Karpas-422 (cell line): ENCODE data around the gene TEX35. TPM values are rescaled to one million over a fixed set of nuclear protein-coding genes. Genes with fewer than 3 reads are reported as not detected.
"Not testable (repeated sequence)": the region's sequence is repeated elsewhere in the genome, so short reads cannot be mapped to it uniquely, and the experiment has no call there.

Experiments
- DNase-seq: peaks from one replicate; pipeline ENCODE4 v3.0.0-alpha.2; 2015
- H2AFZ ChIP-seq: fragments of 200-600 bp; sonication (generic); 2 replicates; pipeline ENCODE4 v1.6.1; 2014; ENCODE audit warnings: antibody characterized with exemption, low read length, mixed read lengths
- H3K27ac ChIP-seq: fragments of 200-600 bp; sonication (generic); 2 replicates; pipeline ENCODE4 v1.5.1; 2014; ENCODE audit warnings: mild to moderate bottlenecking, low read length, moderate library complexity
- H3K27me3 ChIP-seq: fragments of 200-600 bp; sonication (generic); 2 replicates; pipeline ENCODE4 v1.6.1; 2014; ENCODE audit warnings: low read length, mixed read lengths
- H3K36me3 ChIP-seq: fragments of 200-600 bp; sonication (generic); 2 replicates; pipeline ENCODE4 v1.6.1; 2014; ENCODE audit warnings: low read length, mixed read lengths; ENCODE audit not compliant: insufficient read depth
- H3K4me1 ChIP-seq: fragments of 200-600 bp; sonication (generic); 2 replicates; pipeline ENCODE4 v1.6.1; 2014; ENCODE audit warnings: mild to moderate bottlenecking, low read length, mixed read lengths
- H3K4me2 ChIP-seq: fragments of 200-600 bp; sonication (generic); 2 replicates; pipeline ENCODE4 v1.6.1; 2014; ENCODE audit warnings: low read length, low read depth, mild to moderate bottlenecking; ENCODE audit not compliant: poor library complexity, severe bottlenecking
- H3K4me3 ChIP-seq: fragments of 200-600 bp; sonication (generic); 2 replicates; pipeline ENCODE4 v1.5.1; 2014; ENCODE audit warnings: mild to moderate bottlenecking, antibody characterized with exemption, low read length, mixed read lengths
- H3K79me2 ChIP-seq: fragments of 200-600 bp; sonication (generic); 2 replicates; pipeline ENCODE4 v1.6.1; 2014; ENCODE audit warnings: mild to moderate bottlenecking, low read length, mixed read lengths
- H3K9ac ChIP-seq: fragments of 200-600 bp; sonication (generic); 2 replicates; pipeline ENCODE4 v1.6.0; 2014; ENCODE audit warnings: low read length
- H3K9me2 ChIP-seq: fragments of 200-600 bp; sonication (generic), shearing (Covaris generic); replicated peaks from 2 replicates; pipeline ENCODE4 v1.6.0; 2014; ENCODE audit warnings: mild to moderate bottlenecking, low read length, moderate library complexity; ENCODE audit not compliant: insufficient read depth
- H3K9me3 ChIP-seq: fragments of 300-700, 200-600 bp; sonication (generic); 2 replicates; pipeline ENCODE4 v1.6.1; 2014; ENCODE audit warnings: low read length, mixed read lengths
- H4K20me1 ChIP-seq: fragments of 200-600 bp; sonication (generic); 2 replicates; pipeline ENCODE4 v1.6.1; 2014; ENCODE audit warnings: mild to moderate bottlenecking, antibody characterized with exemption, low read length, low read depth; ENCODE audit not compliant: insufficient read depth
- total RNA-seq: library from RNA; depleted of rRNA; stranded (reverse); fragments of >200 nt; shearing (Covaris generic); gene quantifications from 2 replicates; pipeline ENCODE4 v1.2.3, GENCODE V29; 2014; ENCODE audit warnings: low replicate concordance

TEX35 gene
- total RNA-seq, 1 experiment from 2014 or later: 0.26 TPM

DNA sequence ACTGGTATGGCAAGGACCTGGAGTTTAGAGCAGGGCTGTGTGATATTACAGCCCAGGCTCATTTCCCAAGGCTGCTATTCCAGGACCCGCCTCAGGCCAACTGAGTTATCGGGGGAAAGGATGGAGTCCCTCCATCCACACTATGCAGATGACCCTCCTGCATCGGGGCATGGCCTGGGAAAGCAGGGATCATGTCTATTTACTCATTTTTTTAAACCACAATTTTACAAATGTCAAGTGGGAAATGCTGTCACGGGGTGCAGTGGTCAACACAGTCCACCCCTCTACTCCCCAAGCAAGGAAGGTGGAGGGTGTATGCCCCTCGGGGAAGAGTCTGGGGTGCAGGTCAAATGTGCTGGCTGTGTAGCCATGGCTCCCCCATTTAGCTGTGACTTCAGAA, 10.1 kb upstream of the TEX35 start:
- H3K27me3 ChIP-seq: no peaks in the 10 kb centered on the region
- DNase-seq: no peak
- H3K79me2 ChIP-seq: no peaks in the 10 kb centered on the region
- no peak overlapping the region for H3K4me2 ChIP-seq
- H3K9me2 ChIP-seq: no peaks in the 10 kb centered on the region
- no peak overlapping the region for H3K27ac ChIP-seq
- H3K9ac ChIP-seq: no peak overlapping the region
- H3K4me3 ChIP-seq: no peak overlapping the region
- H4K20me1 ChIP-seq: no peaks in the 10 kb centered on the region
- H2AFZ ChIP-seq: no peak overlapping the region
- H3K36me3 ChIP-seq: no peaks in the 10 kb centered on the region
- H3K4me1 ChIP-seq: no peaks in the 10 kb centered on the region
- no peaks in the 10 kb centered on the region for H3K9me3 ChIP-seq

DNA sequence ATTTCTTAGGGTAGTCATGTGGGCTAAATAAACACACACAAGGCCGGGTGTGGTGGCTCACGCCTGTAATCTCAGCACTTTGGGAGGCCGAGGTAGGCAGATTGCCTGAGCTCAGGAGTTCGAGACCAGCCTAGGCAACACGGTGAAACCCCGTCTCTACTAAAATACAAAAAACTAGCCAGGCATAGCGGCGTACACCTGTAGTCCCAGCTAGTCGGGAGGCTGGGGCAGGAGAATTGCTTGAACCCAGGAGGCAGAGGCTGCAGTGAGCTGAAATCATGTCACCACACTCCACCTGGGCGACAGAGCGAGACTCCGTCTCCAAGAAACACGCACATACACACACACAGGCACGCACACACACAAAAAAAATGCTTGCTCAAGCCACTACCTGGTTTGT, 9.6 kb upstream of the TEX35 start:
- not testable (repeated sequence) for H3K79me2 ChIP-seq, H3K4me2 ChIP-seq, H3K9me2 ChIP-seq, H3K27me3 ChIP-seq, H3K36me3 ChIP-seq, H2AFZ ChIP-seq, DNase-seq, H3K4me3 ChIP-seq, H3K9ac ChIP-seq, H3K27ac ChIP-seq, H3K9me3 ChIP-seq, H4K20me1 ChIP-seq, H3K4me1 ChIP-seq

GRCh38 chr1:178503849-178504248, 9.1 kb upstream of the TEX35 start:
- Histone ChIP-seq H3K9me2 (no peaks in the 10 kb centered on the region), H3K27me3 (no peaks in the 10 kb centered on the region), H3K79me2 (no peaks in the 10 kb centered on the region), H3K36me3 (no peaks in the 10 kb centered on the region), H3K4me3 (no peak overlapping the region), H3K4me2 (no peak overlapping the region), H3K9ac (no peak overlapping the region), H3K9me3 (no peaks in the 10 kb centered on the region), H3K4me1 (no peaks in the 10 kb centered on the region), H3K27ac (no peak overlapping the region), H2AFZ (no peak overlapping the region), H4K20me1 (no peaks in the 10 kb centered on the region)
- DNase-seq: no peak

DNA sequence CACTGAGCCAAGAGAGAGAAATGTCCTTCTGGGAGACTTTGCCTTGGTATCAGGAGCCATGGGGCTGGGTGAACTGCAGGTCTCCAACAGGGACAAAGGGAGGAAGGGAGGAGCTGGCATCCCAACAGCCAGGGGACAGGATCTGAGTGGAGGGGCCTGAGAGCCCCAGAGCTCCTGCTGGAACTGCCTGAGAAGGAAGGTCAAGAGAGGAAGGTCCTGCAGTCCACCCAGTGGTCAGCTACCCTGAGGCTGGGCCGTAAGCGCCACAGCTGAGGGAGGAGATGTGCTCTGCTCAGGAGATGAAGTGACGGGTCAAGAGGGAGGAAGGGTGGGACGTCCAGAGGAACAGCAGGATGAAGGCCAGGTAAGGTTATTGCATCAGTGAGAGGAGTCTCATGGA, 8.6 kb upstream of the TEX35 start:
- Histone ChIP-seq H3K79me2 (no peaks in the 10 kb centered on the region), H3K4me2 (no peak overlapping the region), H2AFZ (no peak overlapping the region), H3K4me1 (no peaks in the 10 kb centered on the region), H3K27me3 (no peaks in the 10 kb centered on the region), H3K9me3 (no peaks in the 10 kb centered on the region), H3K9ac (no peak overlapping the region), H3K36me3 (no peaks in the 10 kb centered on the region), H4K20me1 (no peaks in the 10 kb centered on the region), H3K9me2 (no peaks in the 10 kb centered on the region), H3K4me3 (no peak overlapping the region), H3K27ac (no peak overlapping the region)
- no peak for DNase-seq

- H3K4me3 ChIP-seq: no peak overlapping the region
- H3K9ac ChIP-seq: no peak overlapping the region
- H3K9me2 ChIP-seq: no peaks in the 10 kb centered on the region
- no peaks in the 10 kb centered on the region for H3K36me3 ChIP-seq
- no peak for DNase-seq
- H4K20me1 ChIP-seq: no peaks in the 10 kb centered on the region
- H3K4me1 ChIP-seq: no peaks in the 10 kb centered on the region
- H3K27ac ChIP-seq: no peak overlapping the region
- no peaks in the 10 kb centered on the region for H3K27me3 ChIP-seq
- H3K4me2 ChIP-seq: no peak overlapping the region
- H3K9me3 ChIP-seq: no peaks in the 10 kb centered on the region
- no peaks in the 10 kb centered on the region for H3K79me2 ChIP-seq
- H2AFZ ChIP-seq: no peak overlapping the region
Observed at GRCh38 chr1:178506177-178506576, 6.7 kb upstream of the TEX35 start.

GRCh38 chr1:178506669-178507068, 6.2 kb upstream of the TEX35 start:
- H3K27ac ChIP-seq: no peak overlapping the region
- H3K79me2 ChIP-seq: no peaks in the 10 kb centered on the region
- no peak overlapping the region for H3K4me2 ChIP-seq
- no peaks in the 10 kb centered on the region for H3K4me1 ChIP-seq
- no peak overlapping the region for H2AFZ ChIP-seq
- no peak overlapping the region for H3K9ac ChIP-seq
- DNase-seq: no peak
- H3K4me3 ChIP-seq: no peak overlapping the region
- no peaks in the 10 kb centered on the region for H3K9me3 ChIP-seq
- no peaks in the 10 kb centered on the region for H3K27me3 ChIP-seq
- H3K36me3 ChIP-seq: no peaks in the 10 kb centered on the region
- H4K20me1 ChIP-seq: no peaks in the 10 kb centered on the region
- H3K9me2 ChIP-seq: no peaks in the 10 kb centered on the region

DNA sequence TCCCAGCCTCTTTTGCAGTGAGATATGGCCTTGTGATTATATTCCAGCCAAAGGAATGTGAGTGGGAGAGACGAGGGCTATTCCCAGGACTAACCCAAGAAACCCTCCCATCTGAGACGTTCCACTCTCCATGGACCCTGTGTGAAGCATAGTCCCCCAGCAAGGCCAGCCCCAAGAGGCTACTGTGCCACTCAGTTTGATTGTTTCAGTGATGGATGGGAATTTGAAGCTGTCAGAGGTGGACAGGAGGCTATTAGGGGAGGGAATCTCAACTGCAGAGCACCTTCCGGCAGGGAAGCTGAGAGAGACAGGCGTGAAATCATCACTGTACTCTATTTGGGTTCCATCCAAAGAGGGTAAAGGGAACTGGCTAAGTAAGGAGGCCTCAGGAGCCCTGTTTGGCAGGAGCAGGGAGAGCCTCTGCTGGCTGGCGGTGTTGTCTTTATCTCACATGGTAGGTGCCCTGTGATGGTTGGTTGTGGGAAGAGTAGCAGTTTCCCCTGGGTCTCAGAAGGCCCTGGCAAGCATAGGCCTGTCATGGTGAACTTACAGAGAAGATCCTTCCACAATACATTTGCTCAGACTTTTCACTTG, 3.4 kb upstream of the TEX35 start:
- Histone ChIP-seq H3K4me1 (no peaks in the 10 kb centered on the region), H3K27me3 (no peaks in the 10 kb centered on the region), H4K20me1 (no peaks in the 10 kb centered on the region), H3K9ac (no peak overlapping the region), H3K9me2 (no peaks in the 10 kb centered on the region), H3K79me2 (no peaks in the 10 kb centered on the region), H3K4me3 (no peak overlapping the region), H2AFZ (no peak overlapping the region), H3K27ac (no peak overlapping the region), H3K36me3 (no peaks in the 10 kb centered on the region), H3K4me2 (no peak overlapping the region), H3K9me3 (no peaks in the 10 kb centered on the region)
- no peak for DNase-seq

- H3K9me3 ChIP-seq: no peaks in the 10 kb centered on the region
- no peak overlapping the region for H3K4me2 ChIP-seq
- no peaks in the 10 kb centered on the region for H4K20me1 ChIP-seq
- no peaks in the 10 kb centered on the region for H3K4me1 ChIP-seq
- H3K27me3 ChIP-seq: no peaks in the 10 kb centered on the region
- H3K9ac ChIP-seq: no peak overlapping the region
- H3K79me2 ChIP-seq: no peaks in the 10 kb centered on the region
- H3K27ac ChIP-seq: no peak overlapping the region
- no peak overlapping the region for H3K4me3 ChIP-seq
- no peaks in the 10 kb centered on the region for H3K9me2 ChIP-seq
- no peaks in the 10 kb centered on the region for H3K36me3 ChIP-seq
- DNase-seq: no peak
- no peak overlapping the region for H2AFZ ChIP-seq
Observed at GRCh38 chr1:178510155-178510554, 2.8 kb upstream of the TEX35 start.
